GM19397 (cell line): Measurements from ENCODE around the gene KANSL2.
"Not testable (repeated sequence)": the region's sequence is repeated elsewhere in the genome, so short reads cannot be mapped to it uniquely, and the experiment has no call there.

ENCODE experiments used
- ATAC-seq: cut with Tn5 transposase; IDR thresholded peaks from one replicate; pipeline ENCODE4 v1.9.1; 2021; ENCODE audit warnings: mild to moderate bottlenecking, moderate library complexity; ENCODE audit not compliant: unreplicated experiment

Gene KANSL2

GRCh38 chr12:48686037-48686595 is 4.1 kb upstream of the KANSL2 start:
- ATAC-seq: no peak

- no peak for ATAC-seq
Measured at GRCh38 chr12:48683534-48683933, 1.5 kb upstream of the KANSL2 start.

- ATAC-seq: no peak
Measured at GRCh38 chr12:48682927-48683326, 889 bp upstream of the KANSL2 start.

GRCh38 chr12:48682533-48682905 is 481 bp upstream of the KANSL2 start:
- not testable (repeated sequence) for ATAC-seq

GRCh38 chr12:48681399-48681709 is 684 bp downstream of the KANSL2 start:
- ATAC-seq: no peak

GRCh38 chr12:48680861-48681260 is 1.2 kb downstream of the KANSL2 start:
- ATAC-seq: no peak

GRCh38 chr12:48678551-48679185 is 3.4 kb downstream of the KANSL2 start:
- no peak for ATAC-seq

GRCh38 chr12:48671231-48671856 is 10.7 kb downstream of the KANSL2 start:
- ATAC-seq: no peak

GRCh38 chr12:48668996-48669395 is 13.0 kb downstream of the KANSL2 start:
- no peak for ATAC-seq

GRCh38 chr12:48659863-48660262 is 22.2 kb downstream of the KANSL2 start:
- ATAC-seq: no peak

GRCh38 chr12:48651681-48652080 is 30.4 kb downstream of the KANSL2 start:
- ATAC-seq: no peak

GRCh38 chr12:48645354-48645753 is 36.7 kb downstream of the KANSL2 start:
- ATAC-seq: not testable (repeated sequence)

- ATAC-seq: no peak
Measured at GRCh38 chr12:48643011-48643410, 39.0 kb downstream of the KANSL2 start.

- ATAC-seq: not testable (repeated sequence)
Measured at GRCh38 chr12:48641752-48642555, 40.1 kb downstream of the KANSL2 start.

GRCh38 chr12:48640854-48641253 is 41.2 kb downstream of the KANSL2 start:
- no peak for ATAC-seq

GRCh38 chr12:48640428-48640827 is 41.6 kb downstream of the KANSL2 start:
- ATAC-seq: no peak

- no peak for ATAC-seq
Measured at GRCh38 chr12:48631071-48631470, 51.0 kb downstream of the KANSL2 start.

GRCh38 chr12:48630346-48630745 is 51.7 kb downstream of the KANSL2 start:
- no peak for ATAC-seq

GRCh38 chr12:48629541-48629940 is 52.5 kb downstream of the KANSL2 start:
- ATAC-seq: no peak

GRCh38 chr12:48627556-48627955 is 54.5 kb downstream of the KANSL2 start:
- ATAC-seq: no peak

- not testable (repeated sequence) for ATAC-seq
Measured at GRCh38 chr12:48622997-48623396, 59.0 kb downstream of the KANSL2 start.

GRCh38 chr12:48618541-48618940 is 63.5 kb downstream of the KANSL2 start:
- no peak for ATAC-seq
